Measurements from ENCODE around the gene C6orf120.
A peak's percentile ranks its signal among the peaks of the same experiment; 100 is the strongest.
"Not testable (repeated sequence)": the region's sequence is repeated elsewhere in the genome, so short reads cannot be mapped to it uniquely, and the experiment has no call there.

Gene C6orf120

DNA sequence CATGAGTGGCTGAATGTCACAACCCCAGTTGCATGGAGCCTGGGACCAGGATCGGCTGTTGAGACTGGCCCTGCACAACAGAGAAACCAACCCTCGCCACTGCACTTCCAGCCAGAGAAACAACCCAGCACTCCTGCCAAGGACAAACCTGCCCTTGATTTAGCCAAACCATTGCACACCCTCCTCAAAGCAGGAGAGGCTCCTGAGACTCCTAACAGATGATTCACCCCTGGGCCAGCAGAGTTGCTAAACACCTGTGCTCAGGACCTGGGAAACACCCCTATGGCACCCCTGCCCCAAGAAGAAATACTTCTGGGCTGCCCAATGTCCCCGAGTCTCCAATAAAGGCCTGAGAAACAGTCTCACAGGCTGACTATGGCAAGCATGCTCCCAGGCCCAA is 17.9 kb upstream of the C6orf120 start:
- no peak for DNase-seq (ENCODE audit: low read depth)

GRCh38 chr6:169685860-169686259 is 16.1 kb upstream of the C6orf120 start:
- no peak for DNase-seq (ENCODE audit: low read depth)

DNA sequence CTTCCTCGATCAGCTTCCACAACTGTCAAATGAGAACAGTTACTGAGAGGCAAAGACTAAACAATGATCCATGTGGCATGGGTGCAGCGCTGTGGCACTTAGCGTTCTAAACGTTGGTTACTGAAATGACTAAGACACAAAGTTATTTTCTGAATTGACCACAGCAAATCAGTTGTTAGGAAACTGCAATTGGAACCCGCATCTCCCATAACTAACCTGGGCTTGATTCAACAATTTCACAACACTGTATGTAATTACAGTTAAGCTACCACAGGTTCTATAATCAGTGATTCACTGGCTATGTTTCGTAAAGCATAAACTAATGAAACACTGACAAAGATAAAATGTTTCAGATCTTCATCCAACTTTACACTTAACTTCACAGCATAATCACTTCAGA is 12.6 kb upstream of the C6orf120 start:
- no peak for DNase-seq (ENCODE audit: low read depth)

- no peak for DNase-seq (ENCODE audit: low read depth)
These were observed 10.7 kb upstream of the C6orf120 start for GRCh38 chr6:169691260-169691659.

DNA sequence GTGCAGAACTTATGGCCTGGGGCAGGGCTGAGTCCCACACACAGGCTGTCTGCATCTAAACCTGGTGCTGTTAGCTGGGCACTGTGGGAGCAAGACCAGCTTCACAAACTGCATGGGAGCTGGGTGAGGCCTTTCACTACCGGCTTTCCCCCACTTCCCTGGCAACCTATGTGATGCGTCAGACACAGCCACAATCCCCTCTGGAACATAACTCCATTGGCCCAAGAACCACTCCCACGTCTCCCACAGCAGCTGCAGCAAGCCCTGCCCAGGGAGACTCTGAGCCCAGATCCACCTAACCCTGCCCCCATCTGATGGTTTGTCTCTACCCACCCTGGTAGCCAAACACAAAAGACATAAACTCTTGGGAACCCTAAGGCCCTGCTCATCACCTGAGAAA is 9.4 kb upstream of the C6orf120 start:
- DNase-seq (ENCODE audit: low read depth): no peak

DNA sequence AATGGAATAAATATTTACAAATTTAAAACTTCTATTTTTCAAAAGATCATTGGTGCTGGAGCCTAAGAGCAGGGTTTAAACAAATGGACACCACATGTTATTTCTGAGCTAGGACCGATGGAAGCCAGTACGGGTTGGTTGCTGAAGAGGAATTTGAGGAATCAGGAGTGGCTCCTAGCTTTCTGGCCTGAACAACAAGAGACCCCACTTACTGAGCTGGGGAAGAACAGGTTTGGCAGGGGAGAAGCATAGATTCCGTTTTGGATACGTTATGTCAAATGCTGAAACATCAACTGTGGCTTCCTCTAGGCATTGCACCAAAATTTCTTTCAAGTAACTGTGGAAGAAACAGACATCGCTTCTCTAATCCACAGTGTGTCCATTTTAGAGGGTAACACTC is 6.8 kb upstream of the C6orf120 start:
- DNase-seq (ENCODE audit: low read depth): no peak

- DNase-seq (ENCODE audit: low read depth): not testable (repeated sequence)
These were observed 4.8 kb upstream of the C6orf120 start for GRCh38 chr6:169697115-169697514.

DNA sequence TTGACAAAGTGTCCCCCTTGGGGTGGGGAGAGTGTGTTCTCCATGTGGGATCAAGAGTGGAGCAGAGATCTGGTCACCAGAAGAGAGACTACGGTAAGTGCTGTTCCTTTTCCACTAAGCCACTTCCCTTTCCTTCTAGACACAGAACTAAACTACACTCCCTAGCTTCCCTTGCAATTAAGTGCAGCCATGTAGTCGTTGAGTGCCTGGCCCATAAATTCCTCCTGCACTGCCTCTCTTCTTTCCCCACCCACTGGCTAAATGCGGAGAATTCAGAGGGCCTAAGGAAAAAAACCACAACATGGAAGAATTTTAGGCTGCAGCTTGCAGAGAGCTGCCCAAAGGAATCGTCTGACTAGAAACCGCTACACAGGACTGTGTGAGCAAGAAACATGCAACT is 1.6 kb upstream of the C6orf120 start:
- DNase-seq (ENCODE audit: low read depth): no peak

DNA sequence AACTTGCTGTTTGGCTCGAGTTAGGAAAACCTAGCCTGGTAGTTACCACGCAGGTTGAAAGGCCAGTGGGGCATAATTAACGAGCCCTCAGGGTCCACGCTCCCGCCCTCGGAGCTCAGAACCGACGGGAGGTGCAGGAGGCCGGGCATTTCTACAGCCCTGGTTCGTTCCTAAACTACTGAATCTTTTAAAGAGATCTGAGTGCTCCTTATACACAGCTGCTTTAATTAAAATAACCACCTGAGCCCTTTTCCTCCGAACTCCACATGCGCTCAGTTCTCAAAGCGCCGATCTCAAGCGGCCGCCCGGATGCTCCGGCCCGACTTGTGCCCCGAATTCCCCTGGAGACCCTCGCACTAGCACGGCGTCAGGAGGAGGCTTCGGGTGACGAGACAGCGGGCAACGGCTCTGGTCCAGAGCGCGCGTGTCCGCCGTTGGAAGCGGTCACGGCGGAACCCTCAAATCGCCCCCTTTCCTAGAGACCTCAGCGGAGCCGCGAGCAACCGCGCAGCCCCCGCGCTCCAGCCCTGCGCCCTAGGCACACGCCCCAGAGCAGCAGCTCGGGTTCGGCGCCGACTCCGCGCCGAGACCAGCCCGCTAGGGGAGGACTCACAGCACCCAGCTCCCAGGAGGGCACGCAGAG is 494 bp upstream of the C6orf120 start:
- DNase-seq (ENCODE audit: low read depth): peak; percentile 21

DNA sequence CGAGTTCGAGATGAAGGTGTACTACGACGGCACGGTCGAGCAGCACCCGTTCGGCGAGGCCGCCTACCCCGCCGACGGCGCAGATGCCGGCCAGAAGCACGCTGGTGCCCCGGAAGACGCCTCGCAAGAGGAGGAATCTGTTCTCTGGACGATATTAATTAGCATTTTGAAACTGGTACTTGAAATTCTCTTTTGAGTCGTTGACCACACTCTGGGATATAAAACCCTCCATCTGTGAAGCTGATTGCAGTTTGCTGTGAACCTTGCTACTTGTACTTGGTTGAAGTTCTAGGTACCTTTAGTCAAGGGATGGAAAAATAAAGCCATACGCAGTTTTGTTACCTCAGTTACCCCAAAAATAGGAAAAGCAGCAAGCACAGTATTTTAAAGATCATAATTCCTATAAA is 917 bp downstream of the C6orf120 start:
- no peak for DNase-seq (ENCODE audit: low read depth)

DNA sequence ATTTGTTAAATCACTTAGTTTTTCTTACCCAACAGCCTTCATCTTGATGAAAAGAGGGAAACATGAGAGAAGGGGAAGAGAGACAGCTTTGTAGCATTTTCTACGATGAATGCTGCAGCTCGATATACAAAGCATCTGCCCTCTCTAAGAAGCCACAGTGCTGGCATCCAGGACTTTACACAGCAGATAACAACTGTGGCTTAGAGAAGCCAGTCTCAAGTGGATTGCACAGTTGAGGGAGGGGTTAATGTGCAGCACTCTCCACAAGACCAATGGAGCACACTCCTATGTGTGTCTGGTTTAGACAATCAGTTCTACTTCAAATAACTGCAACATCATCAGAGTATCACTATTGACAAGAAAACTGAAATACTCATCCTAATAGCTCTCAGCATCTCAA is 5.8 kb downstream of the C6orf120 start:
- no peak for DNase-seq (ENCODE audit: low read depth)

GRCh38 chr6:169709293-169709692 is 7.4 kb downstream of the C6orf120 start:
- DNase-seq (ENCODE audit: low read depth): no peak

DNA sequence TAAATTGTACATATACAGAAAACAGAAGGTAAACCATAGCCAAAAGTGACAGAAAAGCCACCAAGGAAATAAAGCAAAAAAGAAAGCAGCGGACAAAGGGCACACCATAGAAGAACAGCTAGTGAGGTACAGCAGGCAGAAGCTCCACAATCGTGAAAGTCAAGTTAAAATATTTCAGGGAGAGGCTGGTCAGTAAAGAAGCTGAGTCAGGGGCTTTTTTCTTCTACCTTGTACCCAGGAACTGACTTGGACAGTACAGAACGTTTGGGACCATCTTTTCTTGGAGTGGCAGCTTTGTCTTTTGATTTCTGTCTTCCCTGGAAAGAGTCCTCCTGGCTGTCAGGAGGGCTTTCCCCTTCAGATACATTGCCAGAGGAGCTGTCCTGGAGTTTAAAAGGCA is 8.1 kb downstream of the C6orf120 start:
- no peak for DNase-seq (ENCODE audit: low read depth)

GRCh38 chr6:169714178-169714577 is 12.3 kb downstream of the C6orf120 start:
- DNase-seq (ENCODE audit: low read depth): no peak

DNA sequence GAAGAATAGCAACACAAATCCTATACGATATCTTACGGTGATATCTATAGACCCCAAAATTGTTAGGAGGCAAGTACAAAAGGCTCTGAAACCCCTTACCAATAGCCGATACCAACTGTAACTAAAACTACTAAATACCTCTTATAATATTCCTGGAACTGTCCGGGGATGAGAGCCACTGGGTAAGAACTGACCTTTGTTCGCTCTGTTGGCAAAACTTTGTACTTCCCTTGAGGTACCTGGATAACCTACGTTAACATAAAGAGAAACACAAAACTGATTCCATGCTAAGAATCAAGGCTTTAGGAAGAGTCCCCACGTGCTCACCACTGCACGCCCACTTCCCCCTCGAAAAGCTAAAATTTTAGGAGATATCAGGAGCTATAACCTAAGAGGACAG is 12.7 kb downstream of the C6orf120 start:
- DNase-seq (ENCODE audit: low read depth): no peak

DNA sequence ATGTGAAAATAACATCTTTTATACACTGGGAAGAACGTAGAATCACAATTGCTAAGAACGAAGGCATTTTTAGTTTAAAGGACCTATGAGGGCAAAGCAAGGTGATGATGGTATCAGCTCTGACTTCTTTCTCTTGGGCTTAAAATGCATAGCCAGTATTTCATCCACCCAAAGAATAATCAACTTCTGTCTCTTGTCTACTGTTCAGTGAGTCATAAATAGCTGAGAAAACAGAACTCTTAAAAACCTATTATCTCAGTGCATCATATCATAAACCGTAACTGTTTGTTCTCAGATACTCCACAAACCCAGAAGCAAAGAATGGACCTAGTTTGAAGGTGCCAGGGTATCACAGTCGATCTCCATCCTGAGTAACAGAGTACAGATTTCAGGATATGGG is 17.2 kb downstream of the C6orf120 start:
- DNase-seq (ENCODE audit: low read depth): no peak

- no peak for DNase-seq (ENCODE audit: low read depth)
These were observed 18.4 kb downstream of the C6orf120 start for GRCh38 chr6:169720207-169720855.

DNA sequence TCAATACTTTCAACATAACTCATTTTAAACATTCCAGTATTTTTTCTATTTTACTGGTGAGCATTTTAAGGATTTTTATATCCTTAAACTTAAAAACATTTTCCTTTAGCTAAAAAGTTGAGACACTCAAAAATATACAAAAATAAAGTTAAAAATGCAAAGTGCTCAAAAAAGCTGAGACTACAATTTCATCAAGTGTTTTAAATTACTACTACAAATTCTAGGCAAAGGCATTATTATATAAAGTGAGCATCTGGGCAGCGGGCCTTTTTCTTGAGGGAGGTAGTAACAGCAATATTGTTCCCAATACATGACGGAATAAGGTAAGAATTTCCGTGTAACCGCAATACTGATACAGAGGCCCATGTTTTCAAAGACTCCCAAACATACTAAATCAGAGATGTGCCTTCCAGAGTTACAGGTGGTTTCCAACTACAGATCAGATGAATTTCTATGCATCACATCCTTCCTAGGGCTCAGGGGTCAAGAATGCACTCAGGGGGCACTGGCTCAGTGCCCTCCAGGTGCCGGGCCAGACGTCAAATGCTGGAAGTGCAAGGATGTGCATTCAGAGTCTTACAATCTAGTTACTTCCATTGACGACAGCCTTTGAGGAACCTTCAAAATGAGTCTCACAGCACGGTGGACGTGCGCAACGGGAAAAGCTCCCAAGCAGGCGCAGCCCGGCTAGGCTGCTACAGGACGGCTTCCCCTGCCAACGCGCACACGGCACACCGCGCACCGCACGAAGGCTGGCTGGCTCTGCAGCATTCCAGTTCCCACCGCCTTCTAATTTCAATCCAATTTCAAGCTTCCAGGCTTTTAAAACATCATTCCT is 20.7 kb downstream of the C6orf120 start:
- no peak for DNase-seq (ENCODE audit: low read depth)

GRCh38 chr6:169723200-169723909 is 21.4 kb downstream of the C6orf120 start:
- DNase-seq (ENCODE audit: low read depth): peak; percentile 57

- peak; percentile 30 for DNase-seq (ENCODE audit: low read depth)
These were observed 22.1 kb downstream of the C6orf120 start for GRCh38 chr6:169723991-169724493.

DNA sequence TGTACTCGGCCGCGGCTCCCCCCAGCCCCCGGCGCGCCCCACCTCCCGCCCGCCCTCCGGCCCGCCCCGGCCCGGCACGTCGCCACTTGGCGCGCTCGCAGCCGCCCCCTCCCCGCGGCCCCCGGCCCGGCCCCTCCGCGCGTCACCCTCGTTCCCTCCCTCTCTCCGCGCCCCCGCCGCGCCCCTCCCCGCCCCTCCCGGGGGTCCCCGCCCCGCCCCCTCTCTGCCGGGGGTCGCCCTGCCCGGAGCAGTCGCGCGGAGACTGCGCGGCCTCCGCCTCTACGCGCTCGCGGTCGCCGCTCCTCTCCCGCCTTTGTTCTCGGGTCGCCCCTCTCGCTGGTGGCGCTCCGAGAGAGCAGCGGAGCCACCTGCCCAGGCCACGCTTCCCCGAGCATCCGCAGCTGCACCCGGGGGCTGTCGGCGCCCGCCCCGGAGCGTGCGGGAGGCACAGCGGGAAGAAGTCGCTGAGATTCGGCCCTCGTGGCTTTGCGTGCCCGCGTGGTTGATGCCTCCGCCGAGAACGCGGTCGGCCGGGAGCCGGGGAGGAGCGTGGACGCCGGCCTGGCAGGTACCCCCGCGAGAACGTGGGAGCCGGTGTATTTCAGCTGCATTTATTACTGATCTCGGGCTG is 22.7 kb downstream of the C6orf120 start, which contains the start of gene PHF10:
Gene PHF10, minus strand, starts transcription at position 7 of the 631 bp plus-strand sequence. CDS start 569 bp downstream, outside the sequence.
- peak; percentile 67 for DNase-seq (ENCODE audit: low read depth)
